ENCODE results near the gene TMEM135. TPM values are rescaled to one million over a fixed set of nuclear protein-coding genes. Genes with fewer than 3 reads are reported as not detected.

TMEM135 gene
- polyA plus RNA-seq, 4 donors: 29.7 to 44.1 (median 38.0) TPM

Other genes starting within 250 kb of the TMEM135 start
- gene PRSS23, start 237.4 kb upstream of the TMEM135 start, polyA plus RNA-seq (ENCODE audit: insufficient read length in 4 of 4): 100 to 1,000 TPM in 2 of 4 donors, 10 to 100 TPM in 2; 98.2 to 143 (median 119) TPM
- gene FZD4, start 82.5 kb upstream of the TMEM135 start, polyA plus RNA-seq (ENCODE audit: insufficient read length in 4 of 4): 10 to 100 TPM; 67.2 to 80.7 (median 70.4) TPM

All from left renal cortex interstitium (tissue), 4 donors.